Spleen (tissue), 11 donors: ENCODE data around the gene LORICRIN. TPM values are rescaled to one million over a fixed set of nuclear protein-coding genes. Genes with fewer than 3 reads are reported as not detected.
"Not testable (repeated sequence)": the region's sequence is repeated elsewhere in the genome, so short reads cannot be mapped to it uniquely, and the experiment has no call there.

Experiments
- DNase-seq: peaks from one replicate; pipeline ENCODE4 v3.0.0-alpha.2; 2020
- H3K27ac ChIP-seq, 8 donors: fragments of 200-600 bp; sonication (generic) in 7 of 8; 1 replicate in 4 of 8; 2 replicates in 4 of 8; pipeline versions ENCODE4 v1.5.0 to v1.8.0; 2016 to 2021; ENCODE audit warnings: inconsistent platforms in 4 of 8, mild to moderate bottlenecking in 4 of 8, moderate library complexity in 1 of 8
- H3K27me3 ChIP-seq, 7 donors: fragments of 200-600 bp; sonication (generic) in 6 of 7; replicated peaks in 1 of 7; 1 replicate in 4 of 7; 2 replicates in 3 of 7; pipeline versions ENCODE4 v1.5.0 to v1.8.0; 2016 to 2021; ENCODE audit warnings: inconsistent platforms in 3 of 7, mild to moderate bottlenecking in 1 of 7
- H3K36me3 ChIP-seq, 6 donors: fragments of 200-600 bp; sonication (generic) in 5 of 6; 1 replicate in 4 of 6; 2 replicates in 2 of 6; pipeline versions ENCODE4 v1.5.0 to v1.8.0; 2016 to 2021; ENCODE audit warnings: inconsistent platforms in 2 of 6
- H3K4me1 ChIP-seq, 6 donors: fragments of 200-600 bp; sonication (generic) in 5 of 6; 1 replicate in 3 of 6; 2 replicates in 3 of 6; pipeline versions ENCODE4 v1.5.0 to v1.8.0; 2016 to 2021; ENCODE audit warnings: inconsistent platforms in 3 of 6
- H3K4me3 ChIP-seq, 8 donors: fragments of 200-600 bp; sonication (generic) in 7 of 8; 1 replicate in 4 of 8; 2 replicates in 4 of 8; pipeline versions ENCODE4 v1.5.0 to v1.8.0; 2016 to 2021; ENCODE audit warnings: inconsistent platforms in 4 of 8, mild to moderate bottlenecking in 4 of 8, moderate library complexity in 2 of 8
- H3K9me3 ChIP-seq, 8 donors: fragments of 200-600 bp; sonication (generic) in 7 of 8; 1 replicate in 4 of 8; 2 replicates in 4 of 8; pipeline versions ENCODE4 v1.5.0 to v1.8.0; 2016 to 2021; ENCODE audit warnings: inconsistent platforms in 4 of 8
- POLR2A ChIP-seq, 3 donors: fragments of 450-650 bp; IDR thresholded peaks; one replicate each; pipeline ENCODE4 v1.5.1; 2017; ENCODE audit warnings: antibody characterized with exemption in 3 of 3, mild to moderate bottlenecking in 1 of 3
- POLR2AphosphoS5 ChIP-seq, 3 donors: sonication (generic); formaldehyde crosslinking; IDR thresholded peaks; one replicate each; pipeline ENCODE4 v1.5.1; 2017; ENCODE audit warnings: antibody characterized with exemption in 3 of 3
- WGBS, 5 donors: extraction: QIAGEN DNeasy Blood & Tissue Kit in 3 of 5; methylation state at CpG; one replicate each; pipeline versions ENCODE4 v1.1.5 to v1.1.7; 2013 to 2018; 5-methylcytosine and 5-hydroxymethylcytosine counted together
- intact Hi-C: fragments of 100-400 bp; cut with DNase I; formaldehyde crosslinking; loops from one replicate; pipeline ENCODE4 v1.15.0; 2023; ENCODE audit warnings: low total_unique reads
- polyA plus RNA-seq, 3 donors: library from polyadenylated mRNA; stranded (reverse); fragments of 200-250 nt; gene quantifications; one replicate each; pipeline ENCODE4 v1.2.1, GENCODE V29; 2013
- total RNA-seq, 7 donors: library from RNA; depleted of rRNA in 3 of 7; stranded (reverse); fragments of >200 nt in 3 of 7; fragmentation: NEBNext Ultra II Directional in 4 of 7; extraction: Animal tissue kit (Norgen Biotek cat#: 25700) in 4 of 7; gene quantifications; one replicate each; pipeline versions ENCODE4 v1.1.0 to v1.2.1, GENCODE V29; 2016 to 2021
- TF ChIP-seq, protein P1 (sequence below), 11 experiments: fragments of 200-600 bp in 7 of 11; fragments of 450-650 bp in 4 of 11; sonication (generic) in 4 of 11; IDR thresholded peaks in 8 of 11; conservative IDR thresholded peaks in 3 of 11; 1 replicate in 7 of 11; 2 replicates in 4 of 11; pipeline versions ENCODE4 v1.4.0 to v1.8.0; 2016 to 2021; ENCODE audit warnings: antibody characterized with exemption in 11 of 11, inconsistent platforms in 4 of 11, mild to moderate bottlenecking in 1 of 11
- donor health status: healthy with polysubstance abuse.
- donor health status: DM: no; HTN: no; CAD: no; lungs with moderate emphysema.
- donor health status: DM: no; HTN: no; CAD: no.
- donor health status: Bipolar disorder and iron deficiency.
- donor health status: healthy.
- donor health status: DM: no; HTN: no; CAD: no.
- donor health status: DM: yes; HTN: yes; CAD: no.

Gene LORICRIN
- total and polyA plus RNA-seq, 10 donors: 0.38 to 0.83 (median 0.53) TPM; not detected in 7

- DNase-seq, H3K27ac ChIP-seq, H3K36me3 ChIP-seq, H3K9me3 ChIP-seq, H3K4me3 ChIP-seq, intact Hi-C loops, H3K4me1 ChIP-seq: not testable (repeated sequence)
- 47 to 59% (median 53%) methylated on average over 16 of the region's 16 CpGs for WGBS, 5 donors
- TF ChIP-seq, protein P1, sequence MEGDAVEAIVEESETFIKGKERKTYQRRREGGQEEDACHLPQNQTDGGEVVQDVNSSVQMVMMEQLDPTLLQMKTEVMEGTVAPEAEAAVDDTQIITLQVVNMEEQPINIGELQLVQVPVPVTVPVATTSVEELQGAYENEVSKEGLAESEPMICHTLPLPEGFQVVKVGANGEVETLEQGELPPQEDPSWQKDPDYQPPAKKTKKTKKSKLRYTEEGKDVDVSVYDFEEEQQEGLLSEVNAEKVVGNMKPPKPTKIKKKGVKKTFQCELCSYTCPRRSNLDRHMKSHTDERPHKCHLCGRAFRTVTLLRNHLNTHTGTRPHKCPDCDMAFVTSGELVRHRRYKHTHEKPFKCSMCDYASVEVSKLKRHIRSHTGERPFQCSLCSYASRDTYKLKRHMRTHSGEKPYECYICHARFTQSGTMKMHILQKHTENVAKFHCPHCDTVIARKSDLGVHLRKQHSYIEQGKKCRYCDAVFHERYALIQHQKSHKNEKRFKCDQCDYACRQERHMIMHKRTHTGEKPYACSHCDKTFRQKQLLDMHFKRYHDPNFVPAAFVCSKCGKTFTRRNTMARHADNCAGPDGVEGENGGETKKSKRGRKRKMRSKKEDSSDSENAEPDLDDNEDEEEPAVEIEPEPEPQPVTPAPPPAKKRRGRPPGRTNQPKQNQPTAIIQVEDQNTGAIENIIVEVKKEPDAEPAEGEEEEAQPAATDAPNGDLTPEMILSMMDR (IDR thresholded peaks at IDR 0.05 in 8 of 11, conservative IDR thresholded peaks at IDR 0.05 in 3 of 11): peak in 10 of 11 experiments; percentile 42 to 80 (median 70)
- peaks cover 0 to 44% (median 6%) of the 10 kb centered on the region in 7 donors for H3K27me3 ChIP-seq
These were observed 36.2 kb upstream of the LORICRIN start for GRCh38 chr1:153223040-153223891.

GRCh38 chr1:153227810-153228209, 31.7 kb upstream of the LORICRIN start:
- DNase-seq: no peak
- Histone ChIP-seq H3K9me3 (no peaks in the 10 kb centered on the region), H3K4me3 (no peak overlapping the region), H3K36me3 (no peaks in the 10 kb centered on the region), H3K27ac (no peak overlapping the region), H3K27me3 (peaks cover 0 to 32% (median 4%) of the 10 kb centered on the region in 7 donors), H3K4me1 (peaks cover 0 to 22% (median 0%) of the 10 kb centered on the region in 6 donors)
- intact Hi-C loops: loop anchor here (5.0 kb wide), 1 partner anchor 351 kb away; the partner anchor contains the start of gene SMCP
- WGBS, 5 donors: 74 to 87% (median 75%) methylated on average over 2 of the region's 2 CpGs
- TF ChIP-seq POLR2AphosphoS5 (IDR thresholded peaks at IDR 0.05) (no peak), POLR2A (IDR thresholded peaks at IDR 0.05) (no peak)
- TF ChIP-seq, protein P1 (IDR thresholded peaks at IDR 0.05 in 8 of 11, conservative IDR thresholded peaks at IDR 0.05 in 3 of 11): no peak

DNA sequence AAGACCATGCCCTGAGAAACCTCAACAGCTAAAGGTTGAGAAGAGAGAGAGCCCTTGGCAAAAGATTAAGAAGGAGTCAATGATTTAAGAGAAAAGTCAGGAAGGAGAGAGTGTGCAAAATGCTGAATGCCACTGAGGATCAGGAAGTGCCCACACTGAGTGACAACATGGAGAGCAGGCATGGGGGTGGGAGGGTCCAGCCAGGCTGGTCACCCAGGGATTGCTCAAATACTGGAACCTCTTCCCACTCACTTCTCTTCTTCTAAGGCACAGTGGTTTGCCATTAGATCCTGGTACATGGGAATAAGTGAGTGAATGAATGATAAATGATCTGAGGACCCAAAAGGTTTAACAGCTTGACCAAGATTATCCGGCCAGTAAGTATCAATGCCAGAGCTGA, 31.0 kb upstream of the LORICRIN start:
- H3K9me3 ChIP-seq: no peaks in the 10 kb centered on the region
- peaks cover 0 to 28% (median 0%) of the 10 kb centered on the region in 6 donors for H3K4me1 ChIP-seq
- no peak for TF ChIP-seq POLR2A (IDR thresholded peaks at IDR 0.05)
- TF ChIP-seq POLR2AphosphoS5 (IDR thresholded peaks at IDR 0.05): no peak
- TF ChIP-seq, protein P1 (IDR thresholded peaks at IDR 0.05 in 8 of 11, conservative IDR thresholded peaks at IDR 0.05 in 3 of 11): no peak
- intact Hi-C loops: loop anchor here (5.0 kb wide), 1 partner anchor 351 kb away; the partner anchor contains the start of gene SMCP
- H3K27me3 ChIP-seq: peaks cover 0 to 29% (median 4%) of the 10 kb centered on the region in 7 donors
- 85 to 100% (median 89%) methylated on average over 1 of the region's 1 CpG for WGBS, 5 donors
- H3K36me3 ChIP-seq: no peaks in the 10 kb centered on the region
- no peak overlapping the region for H3K4me3 ChIP-seq
- no peak overlapping the region for H3K27ac ChIP-seq
- DNase-seq: no peak
